ENCODE results near the gene POLDIP3. TPM values are rescaled to one million over a fixed set of nuclear protein-coding genes. Genes with fewer than 3 reads are reported as not detected.
"Not testable (repeated sequence)": the region's sequence is repeated elsewhere in the genome, so short reads cannot be mapped to it uniquely, and the experiment has no call there.

The POLDIP3 gene
- total and polyA plus RNA-seq, 2 donors (not counting 1 experiment from before 2014, with no cell fraction given) = 28.2 to 31.0 TPM

GRCh38 chr22:42549331-42550060 lies 65.2 kb downstream of the POLDIP3 start:
- H3K9ac ChIP-seq (ENCODE audit: insufficient read depth, low read length) = no peak overlapping the region
- H3K4me3 ChIP-seq (replicated peaks in 1 of 4; ENCODE audit: control extremely low read depth in 1 of 4, insufficient read depth in 1 of 4, low read depth in 3 of 4, low read length in 4 of 4) = no peak overlapping the region
- no peaks in the 10 kb centered on the region for H3K36me3 ChIP-seq (ENCODE audit: control insufficient read depth, insufficient read depth, low read length)
- no peaks in the 10 kb centered on the region for H3K79me2 ChIP-seq (ENCODE audit: control insufficient read depth, insufficient read depth, low read length)
- TF ChIP-seq CTCF (conservative IDR thresholded peaks at IDR 0.05 in 1 of 2, IDR thresholded peaks at IDR 0.05 in 1 of 2; ENCODE audit: low read depth in 1 of 2, low read length in 2 of 2) = no peak
- H3K4me2 ChIP-seq (ENCODE audit: extremely low read depth, insufficient read depth, low read length) = no peak overlapping the region
- H4K20me1 ChIP-seq (ENCODE audit: control insufficient read depth, extremely low read depth, insufficient read depth, low read length) = no peaks in the 10 kb centered on the region
- H3K9me3 ChIP-seq (ENCODE audit: control insufficient read depth, insufficient read depth, low read depth, low read length) = no peaks in the 10 kb centered on the region
- no peak for DNase-seq (ENCODE audit: low read depth in 2 of 2)
- H3K27ac ChIP-seq (ENCODE audit: insufficient read depth, low read length) = no peak overlapping the region
- H2AFZ ChIP-seq (ENCODE audit: low read length) = no peak overlapping the region
- no peaks in the 10 kb centered on the region for H3K4me1 ChIP-seq (ENCODE audit: control insufficient read depth, extremely low read depth, insufficient read depth, low read length)
- peaks cover 10% of the 10 kb centered on the region for H3K27me3 ChIP-seq (ENCODE audit: control insufficient read depth, insufficient read depth, low read length)

GRCh38 chr22:42548597-42549330 lies 65.9 kb downstream of the POLDIP3 start:
- Histone ChIP-seq H3K79me2 (ENCODE audit: control insufficient read depth, insufficient read depth, low read length) (no peaks in the 10 kb centered on the region), H3K36me3 (ENCODE audit: control insufficient read depth, insufficient read depth, low read length) (no peaks in the 10 kb centered on the region), H3K9ac (ENCODE audit: insufficient read depth, low read length) (no peak overlapping the region), H3K9me3 (ENCODE audit: control insufficient read depth, insufficient read depth, low read depth, low read length) (no peaks in the 10 kb centered on the region), H2AFZ (ENCODE audit: low read length) (no peak overlapping the region), H3K27ac (ENCODE audit: insufficient read depth, low read length) (no peak overlapping the region), H3K4me3 (replicated peaks in 1 of 4; ENCODE audit: control extremely low read depth in 1 of 4, insufficient read depth in 1 of 4, low read depth in 3 of 4, low read length in 4 of 4) (no peak overlapping the region), H3K4me2 (ENCODE audit: extremely low read depth, insufficient read depth, low read length) (no peak overlapping the region), H3K27me3 (ENCODE audit: control insufficient read depth, insufficient read depth, low read length) (peaks cover 10% of the 10 kb centered on the region), H4K20me1 (ENCODE audit: control insufficient read depth, extremely low read depth, insufficient read depth, low read length) (no peaks in the 10 kb centered on the region), H3K4me1 (ENCODE audit: control insufficient read depth, extremely low read depth, insufficient read depth, low read length) (no peaks in the 10 kb centered on the region)
- TF ChIP-seq EZH2 (IDR thresholded peaks at IDR 0.05; ENCODE audit: low read length, missing control alignments) (no peak), CTCF (conservative IDR thresholded peaks at IDR 0.05 in 1 of 2, IDR thresholded peaks at IDR 0.05 in 1 of 2; ENCODE audit: low read depth in 1 of 2, low read length in 2 of 2) (no peak)
- no peak for DNase-seq (ENCODE audit: low read depth in 2 of 2)

- not testable (repeated sequence) for H3K9ac ChIP-seq (ENCODE audit: insufficient read depth, low read length); H3K4me2 ChIP-seq (ENCODE audit: extremely low read depth, insufficient read depth, low read length); H3K27ac ChIP-seq (ENCODE audit: insufficient read depth, low read length); H3K79me2 ChIP-seq (ENCODE audit: control insufficient read depth, insufficient read depth, low read length); H3K9me3 ChIP-seq (ENCODE audit: control insufficient read depth, insufficient read depth, low read depth, low read length); H2AFZ ChIP-seq (ENCODE audit: low read length); H3K4me1 ChIP-seq (ENCODE audit: control insufficient read depth, extremely low read depth, insufficient read depth, low read length); H3K27me3 ChIP-seq (ENCODE audit: control insufficient read depth, insufficient read depth, low read length); H3K4me3 ChIP-seq (replicated peaks in 1 of 4; ENCODE audit: control extremely low read depth in 1 of 4, insufficient read depth in 1 of 4, low read depth in 3 of 4, low read length in 4 of 4); H4K20me1 ChIP-seq (ENCODE audit: control insufficient read depth, extremely low read depth, insufficient read depth, low read length); H3K36me3 ChIP-seq (ENCODE audit: control insufficient read depth, insufficient read depth, low read length); DNase-seq (ENCODE audit: low read depth in 2 of 2)
Measured at GRCh38 chr22:42548126-42548525, 66.6 kb downstream of the POLDIP3 start.
